Adrenal gland (tissue), 5 donors: ENCODE data around the gene MARK2.

Experiments used
- CTCF ChIP-seq, 6 experiments: fragments of 450-650 bp in 4 of 6; fragments of 200-600 bp in 2 of 6; sonication (generic) in 1 of 6; IDR thresholded peaks; 1 replicate in 5 of 6; 2 replicates in 1 of 6; pipeline versions ENCODE4 v1.5.1 to v1.8.0; 2016 to 2021; ENCODE audit warnings: antibody characterized with exemption in 6 of 6, mild to moderate bottlenecking in 2 of 6, moderate library complexity in 1 of 6
- POLR2A ChIP-seq, 2 donors: fragments of 450-650 bp; IDR thresholded peaks; one replicate each; pipeline ENCODE4 v1.6.1; 2017; ENCODE audit warnings: antibody characterized with exemption in 2 of 2, mild to moderate bottlenecking in 2 of 2, moderate library complexity in 1 of 2
- donor health status: DM: no; HTN: no; CAD: no.

DNA sequence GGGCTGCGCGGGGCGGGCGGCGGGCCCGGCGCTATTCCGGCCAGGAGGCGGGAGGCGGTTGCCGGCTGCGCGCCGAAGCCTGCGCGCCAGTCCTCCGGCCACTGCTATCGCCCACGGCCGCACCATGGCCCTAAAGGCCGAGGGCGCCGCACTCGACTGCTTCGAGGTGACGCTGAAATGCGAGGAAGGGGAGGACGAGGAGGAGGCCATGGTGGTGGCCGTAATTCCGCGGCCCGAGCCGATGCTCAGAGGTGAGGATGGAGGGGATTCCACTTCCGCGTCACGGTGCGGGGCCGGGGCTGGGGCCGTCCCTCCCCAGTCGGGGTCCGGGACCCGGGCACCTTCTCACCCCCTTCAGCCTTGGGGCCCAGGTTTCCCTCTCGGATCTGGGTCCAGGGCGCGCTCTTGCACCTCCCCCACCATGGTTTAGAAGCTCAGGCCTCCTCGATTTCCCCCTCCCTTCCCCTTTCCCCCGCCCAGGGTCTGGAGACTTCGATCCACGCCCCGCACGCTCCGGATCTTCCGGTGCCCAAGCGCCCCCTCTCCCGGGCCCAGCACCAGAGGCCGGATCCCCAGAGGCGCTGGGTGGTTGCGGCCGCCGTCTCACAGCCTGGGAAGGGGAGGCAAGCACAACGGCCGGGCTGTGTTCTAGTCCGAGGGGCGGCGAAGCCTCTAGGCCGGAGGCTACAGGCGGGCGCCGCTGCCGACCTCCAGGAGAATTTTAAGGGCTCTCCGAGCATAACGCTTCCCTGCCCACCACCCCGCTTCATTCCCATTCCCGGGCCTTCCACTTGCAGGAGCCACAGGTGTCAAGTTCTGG is 25.1 kb upstream of the MARK2 start:
- no peak for TF ChIP-seq POLR2A (IDR thresholded peaks at IDR 0.05)
- TF ChIP-seq CTCF (IDR thresholded peaks at IDR 0.05): no peak
